ENCODE data around the gene UNG.
"Not testable (repeated sequence)": the region's sequence is repeated elsewhere in the genome, so short reads cannot be mapped to it uniquely, and the experiment has no call there.

The UNG gene

GRCh38 chr12:109097435-109098182, at the start of gene UNG:
TSS of gene UNG (plus strand) at chr12:109097597. CDS start at chr12:109097680, 83 bp downstream.
- peak within 1 kb of the TSS; percentile 80 for H3K4me3 ChIP-seq (replicated peaks; ENCODE audit: low read depth, low read length)
- DNase-seq (ENCODE audit: low read depth) = peak; percentile 95
- TF ChIP-seq CTCF (IDR thresholded peaks at IDR 0.05; ENCODE audit: low read length, missing control alignments) = no peak

- not testable (repeated sequence) for H3K4me3 ChIP-seq (replicated peaks; ENCODE audit: low read depth, low read length); DNase-seq (ENCODE audit: low read depth)
Observed at GRCh38 chr12:109048706-109049105, 48.7 kb upstream of the UNG start.

- not testable (repeated sequence) for H3K4me3 ChIP-seq (replicated peaks; ENCODE audit: low read depth, low read length); DNase-seq (ENCODE audit: low read depth)
Observed at GRCh38 chr12:109049794-109050193, 47.6 kb upstream of the UNG start.

GRCh38 chr12:109052097-109052413, 45.3 kb upstream of the UNG start:
- DNase-seq (ENCODE audit: low read depth) = no peak
- peak overlapping the region; percentile 95 for H3K4me3 ChIP-seq (replicated peaks; ENCODE audit: low read depth, low read length)
- TF ChIP-seq CTCF (IDR thresholded peaks at IDR 0.05; ENCODE audit: low read length, missing control alignments) = no peak

- H3K4me3 ChIP-seq (replicated peaks; ENCODE audit: low read depth, low read length) = peak within 1 kb of the TSS; percentile 95
- TF ChIP-seq CTCF (IDR thresholded peaks at IDR 0.05; ENCODE audit: low read length, missing control alignments) = no peak
- peak; percentile 91 for DNase-seq (ENCODE audit: low read depth)
Observed at GRCh38 chr12:109052414-109053323, 44.7 kb upstream of the UNG start, which contains the start of gene USP30. TSS of gene USP30 (plus strand) at chr12:109052576. CDS start at chr12:109052679, 103 bp downstream.

- no peak for DNase-seq (ENCODE audit: low read depth)
- peak overlapping the region; percentile 95 for H3K4me3 ChIP-seq (replicated peaks; ENCODE audit: low read depth, low read length)
- TF ChIP-seq CTCF (IDR thresholded peaks at IDR 0.05; ENCODE audit: low read length, missing control alignments) = no peak
Observed at GRCh38 chr12:109053382-109054123, 43.8 kb upstream of the UNG start.

GRCh38 chr12:109054124-109054513, 43.3 kb upstream of the UNG start:
- DNase-seq (ENCODE audit: low read depth) = not testable (repeated sequence)
- peak overlapping the region; percentile 95 for H3K4me3 ChIP-seq (replicated peaks; ENCODE audit: low read depth, low read length)

- DNase-seq (ENCODE audit: low read depth) = no peak
- no peak overlapping the region for H3K4me3 ChIP-seq (replicated peaks; ENCODE audit: low read depth, low read length)
- no peak for TF ChIP-seq CTCF (IDR thresholded peaks at IDR 0.05; ENCODE audit: low read length, missing control alignments)
Observed at GRCh38 chr12:109054520-109054919, 42.9 kb upstream of the UNG start.

All from fibroblast of pulmonary artery (primary cell).